Uterus (tissue), 4 donors: Measurements from ENCODE around the gene TRAPPC11. TPM values are rescaled to one million over a fixed set of nuclear protein-coding genes. Genes with fewer than 3 reads are reported as not detected.

Experiments
- DNase-seq, 2 donors: peaks; one replicate each; pipeline ENCODE4 v3.0.0-alpha.2; 2019 to 2020
- H3K27ac ChIP-seq, 2 donors: fragments of 200-600 bp; sonication (generic); 1 replicate in 1 of 2; 2 replicates in 1 of 2; pipeline ENCODE4 v1.5.1; 2016 to 2018
- H3K27me3 ChIP-seq, 2 donors: fragments of 200-600 bp; sonication (generic); one replicate each; pipeline ENCODE4 v1.5.1; 2018 to 2019; ENCODE audit warnings: control low read depth in 1 of 2
- H3K36me3 ChIP-seq, 2 donors: fragments of 200-600 bp; sonication (generic); one replicate each; pipeline ENCODE4 v1.5.1; 2019; ENCODE audit warnings: control low read depth in 1 of 2
- H3K4me1 ChIP-seq, 2 donors: fragments of 200-600 bp; sonication (generic); one replicate each; pipeline ENCODE4 v1.5.1; 2018 to 2019; ENCODE audit warnings: control low read depth in 1 of 2
- H3K4me3 ChIP-seq, 2 donors: fragments of 200-600 bp; sonication (generic); 1 replicate in 1 of 2; 2 replicates in 1 of 2; pipeline ENCODE4 v1.5.1; 2018 to 2019; ENCODE audit warnings: mild to moderate bottlenecking in 1 of 2
- H3K9me3 ChIP-seq, 2 donors: fragments of 200-600 bp; sonication (generic); one replicate each; pipeline ENCODE4 v1.5.1; 2019; ENCODE audit warnings: control low read depth in 1 of 2
- CTCF ChIP-seq, 4 experiments: fragments of 200-600 bp in 2 of 4; fragments of 450-650 bp in 2 of 4; sonication (generic) in 2 of 4; IDR thresholded peaks; one replicate each; pipeline ENCODE4 v1.5.1; 2016 to 2019; ENCODE audit warnings: antibody characterized with exemption in 4 of 4, mild to moderate bottlenecking in 2 of 4, moderate library complexity in 1 of 4
- POLR2A ChIP-seq, 2 donors: fragments of 450-650 bp; IDR thresholded peaks; one replicate each; pipeline ENCODE4 v1.6.1; 2016; ENCODE audit warnings: antibody characterized with exemption in 2 of 2, mild to moderate bottlenecking in 1 of 2, moderate library complexity in 1 of 2
- intact Hi-C: fragments of 100-400 bp; cut with DNase I; formaldehyde crosslinking; loops from one replicate; pipeline ENCODE4 v1.15.1; 2023; ENCODE audit warnings: low total_unique reads
- total RNA-seq, 4 donors: library from RNA; depleted of rRNA in 3 of 4; stranded (reverse); fragments of >200 nt in 3 of 4; gene quantifications; one replicate each; pipeline versions ENCODE4 v1.1.0 to v1.2.4, GENCODE V29; 2014 to 2023
- donor health status: DM: yes; HTN: yes; CAD: no.

The TRAPPC11 gene
- total RNA-seq, 4 donors from 2014 or later: 18.4 to 96.8 (median 53.5) TPM

GRCh38 chr4:183714626-183715025 lies 55.5 kb downstream of the TRAPPC11 start:
- TF ChIP-seq CTCF (IDR thresholded peaks at IDR 0.05): no peak
- no peak for TF ChIP-seq POLR2A (IDR thresholded peaks at IDR 0.05)
- no peaks in the 10 kb centered on the region for H3K27me3 ChIP-seq
- H3K36me3 ChIP-seq: no peaks in the 10 kb centered on the region
- H3K27ac ChIP-seq: no peak overlapping the region
- no peaks in the 10 kb centered on the region for H3K9me3 ChIP-seq
- DNase-seq: no peak
- intact Hi-C loops: no loop called here
- no peaks in the 10 kb centered on the region for H3K4me1 ChIP-seq
- H3K4me3 ChIP-seq: no peak overlapping the region

- DNase-seq: no peak
- TF ChIP-seq CTCF (IDR thresholded peaks at IDR 0.05) (no peak), POLR2A (IDR thresholded peaks at IDR 0.05) (no peak)
- intact Hi-C loops: no loop called here
- no peaks in the 10 kb centered on the region for H3K27me3 ChIP-seq
- no peak overlapping the region for H3K27ac ChIP-seq
- no peaks in the 10 kb centered on the region for H3K4me1 ChIP-seq
- H3K9me3 ChIP-seq: no peaks in the 10 kb centered on the region
- no peaks in the 10 kb centered on the region for H3K36me3 ChIP-seq
- H3K4me3 ChIP-seq: no peak overlapping the region
These were observed 57.2 kb downstream of the TRAPPC11 start for GRCh38 chr4:183716302-183716701.

- no peak overlapping the region for H3K27ac ChIP-seq
- H3K9me3 ChIP-seq: no peaks in the 10 kb centered on the region
- no peak for DNase-seq
- H3K27me3 ChIP-seq: no peaks in the 10 kb centered on the region
- intact Hi-C loops: no loop called here
- H3K4me3 ChIP-seq: no peak overlapping the region
- no peaks in the 10 kb centered on the region for H3K36me3 ChIP-seq
- H3K4me1 ChIP-seq: no peaks in the 10 kb centered on the region
- TF ChIP-seq POLR2A (IDR thresholded peaks at IDR 0.05): no peak
- no peak for TF ChIP-seq CTCF (IDR thresholded peaks at IDR 0.05)
These were observed 59.8 kb downstream of the TRAPPC11 start for GRCh38 chr4:183718876-183719275.

GRCh38 chr4:183721207-183722081 lies 62.4 kb downstream of the TRAPPC11 start:
- intact Hi-C loops: no loop called here
- no peaks in the 10 kb centered on the region for H3K4me1 ChIP-seq
- H3K27ac ChIP-seq: peak overlapping the region in 1 of 2 donors; percentile 44
- TF ChIP-seq POLR2A (IDR thresholded peaks at IDR 0.05) (no peak), CTCF (IDR thresholded peaks at IDR 0.05) (peak in 2 of 4 experiments; percentile 17 to 23)
- no peaks in the 10 kb centered on the region for H3K27me3 ChIP-seq
- no peaks in the 10 kb centered on the region for H3K9me3 ChIP-seq
- peak overlapping the region in 1 of 2 donors; percentile 20 for H3K4me3 ChIP-seq
- H3K36me3 ChIP-seq: no peaks in the 10 kb centered on the region
- DNase-seq: peak; percentile 39 to 45

GRCh38 chr4:183722731-183723560 lies 63.9 kb downstream of the TRAPPC11 start:
- H3K27ac ChIP-seq: no peak overlapping the region
- no peaks in the 10 kb centered on the region for H3K9me3 ChIP-seq
- no peaks in the 10 kb centered on the region for H3K36me3 ChIP-seq
- TF ChIP-seq CTCF (IDR thresholded peaks at IDR 0.05): no peak
- no peak for TF ChIP-seq POLR2A (IDR thresholded peaks at IDR 0.05)
- intact Hi-C loops: no loop called here
- DNase-seq: peak; percentile 39 to 45
- H3K4me3 ChIP-seq: peak overlapping the region; percentile 20 to 40
- H3K4me1 ChIP-seq: no peaks in the 10 kb centered on the region
- no peaks in the 10 kb centered on the region for H3K27me3 ChIP-seq
